GM12892 (cell line): ENCODE data around the gene HSBP1.

Source experiments
- DNase-seq: peaks from one replicate; pipeline ENCODE4 v3.0.0; 2011; ENCODE audit not compliant: insufficient read length
- FAIRE-seq: peaks from 2 replicates; lab custom pipeline; 2011; peaks lifted over from hg19 to GRCh38; lab: Jason Lieb, UNC
- POLR2A ChIP-seq: IDR thresholded peaks from 2 replicates; pipeline ENCODE4 v1.6.1; 2011; ENCODE audit warnings: low read depth, low read length, control low read depth
- POLR2AphosphoS5 ChIP-seq: IDR thresholded peaks from 2 replicates; pipeline ENCODE4 v1.6.1; 2011; ENCODE audit warnings: low read depth, low read length, control low read depth
- TAF1 ChIP-seq: IDR thresholded peaks from 2 replicates; pipeline ENCODE4 v1.6.1; 2011; ENCODE audit warnings: low read depth, mild to moderate bottlenecking, control low read depth, low read length, borderline replicate concordance

Gene HSBP1

DNA sequence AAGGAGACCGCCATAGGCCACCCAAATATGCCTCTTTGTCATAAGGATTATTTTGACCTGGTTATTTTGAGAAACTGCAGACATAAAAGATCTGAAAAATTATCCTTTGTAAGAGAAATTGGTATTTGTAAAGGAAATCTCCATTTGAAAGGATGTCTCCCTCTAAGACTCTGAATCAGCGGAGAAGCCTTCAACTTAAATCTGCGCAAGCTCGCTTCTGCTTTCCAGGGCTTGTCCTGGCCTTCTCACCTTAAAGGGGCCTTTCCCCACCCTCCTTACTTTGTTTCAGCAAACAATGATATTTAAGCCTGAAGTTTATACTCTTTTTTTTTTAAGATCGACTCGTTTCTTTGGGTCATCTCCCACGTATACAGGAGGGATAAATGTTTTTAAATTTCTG lies 34.5 kb downstream of the HSBP1 start:
- DNase-seq = no peak
- FAIRE-seq = no peak
- TF ChIP-seq POLR2A (no peak), TAF1 (no peak), POLR2AphosphoS5 (no peak)

DNA sequence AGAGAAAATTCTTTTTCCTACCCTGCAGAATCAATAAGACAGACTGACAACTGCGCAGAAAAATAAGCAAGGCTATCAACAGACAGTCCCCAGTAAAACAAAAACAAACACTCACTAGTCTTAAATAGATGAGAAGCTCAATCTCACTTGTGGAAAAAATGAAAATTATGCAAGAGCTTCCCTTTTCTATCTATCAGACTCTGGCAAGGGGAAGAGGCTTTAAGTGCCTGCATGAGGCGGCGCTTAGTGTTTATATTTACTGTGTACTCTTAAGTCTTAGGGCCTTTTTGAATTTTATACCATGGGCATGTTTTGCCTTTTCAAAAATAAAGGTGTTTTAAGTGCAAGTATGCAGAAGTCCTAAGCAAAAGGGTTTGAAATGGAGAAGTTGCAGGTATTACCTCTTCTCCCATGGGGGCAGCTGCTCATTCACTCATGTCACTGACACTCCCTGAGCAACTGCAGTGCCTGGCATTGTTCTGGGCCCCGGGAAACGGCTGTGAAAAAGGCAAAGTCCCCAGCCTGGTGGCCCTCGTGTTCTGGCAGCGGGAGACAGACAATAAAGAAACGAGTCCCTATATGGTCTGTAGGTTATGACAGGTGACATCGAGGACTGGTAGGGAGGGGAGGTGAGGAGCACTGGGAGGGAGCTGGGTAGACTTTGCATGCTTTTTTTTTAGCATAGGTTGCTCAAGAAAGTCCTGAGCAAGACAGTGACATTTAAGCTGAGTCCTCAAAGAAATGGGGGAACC lies 35.2 kb downstream of the HSBP1 start:
- no peak for TF ChIP-seq POLR2AphosphoS5
- no peak for TF ChIP-seq TAF1
- TF ChIP-seq POLR2A = no peak
- DNase-seq (no peak), FAIRE-seq (no peak)

DNA sequence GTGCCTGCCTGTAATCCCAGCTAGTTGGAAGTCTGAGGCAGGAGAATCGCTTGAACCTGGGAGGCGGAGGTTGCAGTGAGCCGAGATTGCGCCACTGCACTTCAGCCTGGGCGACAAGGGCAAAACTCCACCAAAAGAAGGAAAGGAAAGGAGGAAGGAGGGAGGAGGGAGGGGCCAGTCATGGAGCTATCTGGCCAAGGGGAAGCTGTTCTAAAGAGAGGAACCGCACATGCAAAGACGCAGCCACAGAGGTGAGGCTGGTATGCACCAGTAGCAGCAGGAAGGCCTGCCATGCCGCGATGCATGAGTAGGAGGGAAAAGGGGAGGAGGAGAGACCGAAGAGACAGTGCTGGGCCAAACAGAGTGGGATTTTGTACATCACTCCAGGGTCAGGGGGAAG lies 35.9 kb downstream of the HSBP1 start:
- no peak for DNase-seq
- FAIRE-seq = no peak
- TF ChIP-seq POLR2AphosphoS5 (no peak), POLR2A (no peak), TAF1 (no peak)

DNA sequence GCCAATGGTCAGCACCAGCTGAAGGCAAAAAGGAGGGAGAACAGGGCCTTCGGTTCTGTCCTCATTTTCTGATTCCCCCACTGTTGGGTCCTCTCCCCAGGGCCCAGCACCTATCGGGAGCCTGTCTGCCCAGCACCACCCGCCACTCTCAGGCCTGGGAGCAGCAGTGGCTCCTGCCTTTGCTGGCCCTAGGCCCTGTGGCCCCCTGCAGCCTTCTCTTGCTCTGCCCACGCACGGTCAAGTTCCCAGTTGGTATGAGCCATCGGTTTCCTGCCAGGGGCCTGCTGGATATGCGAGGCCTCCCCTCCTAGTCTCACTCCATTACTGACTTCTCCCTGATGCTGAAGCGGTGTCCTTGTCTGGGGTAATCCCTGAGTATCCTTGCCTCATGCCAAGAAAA lies 37.5 kb downstream of the HSBP1 start:
- no peak for TF ChIP-seq POLR2A
- no peak for TF ChIP-seq TAF1
- TF ChIP-seq POLR2AphosphoS5 = no peak
- no peak for FAIRE-seq

DNA sequence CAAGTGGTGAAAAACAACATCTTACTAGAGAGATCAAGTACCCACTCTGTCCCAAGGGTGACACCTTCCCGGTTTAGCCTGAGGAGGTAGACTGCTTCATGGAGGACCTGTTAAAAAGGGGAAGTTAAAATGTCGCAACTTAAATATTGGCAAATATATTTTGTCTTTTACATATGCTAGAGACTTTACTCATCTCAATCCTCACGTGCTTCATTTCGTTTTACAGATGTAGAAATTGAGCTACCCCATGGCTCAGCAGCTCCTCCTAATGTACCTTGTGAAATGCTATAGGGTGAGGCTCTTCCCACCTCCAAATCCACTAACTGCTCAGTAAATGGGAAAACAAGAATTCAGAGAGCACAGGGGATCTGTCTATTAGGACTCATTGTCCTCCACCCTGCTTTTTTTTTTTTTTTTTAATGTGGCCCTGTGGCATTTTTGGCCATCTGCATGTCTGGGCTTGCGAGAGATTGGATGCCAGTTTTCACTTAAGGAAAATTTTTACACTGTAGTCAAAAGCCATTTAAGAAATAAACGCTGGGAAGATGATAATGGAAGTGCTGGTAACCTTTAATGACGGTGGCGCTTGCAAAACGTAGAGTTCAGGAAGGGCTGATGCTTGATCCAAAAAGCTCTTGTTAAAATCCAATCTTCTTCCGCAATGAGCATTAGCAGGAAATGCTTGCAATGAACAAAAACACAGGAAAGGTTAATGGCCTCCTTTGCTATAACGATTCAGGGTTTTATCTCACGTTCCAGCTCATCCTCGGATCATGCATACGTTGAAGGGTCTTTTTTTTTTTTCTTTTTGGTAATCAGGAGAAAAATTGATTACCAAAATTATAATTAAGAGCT lies 39.8 kb downstream of the HSBP1 start:
- no peak for TF ChIP-seq POLR2AphosphoS5
- no peak for TF ChIP-seq TAF1
- TF ChIP-seq POLR2A = no peak
- DNase-seq (no peak), FAIRE-seq (no peak)

More for the DNA sequence above, 37.5 kb downstream of the HSBP1 start:
- no peak for DNase-seq

DNA sequence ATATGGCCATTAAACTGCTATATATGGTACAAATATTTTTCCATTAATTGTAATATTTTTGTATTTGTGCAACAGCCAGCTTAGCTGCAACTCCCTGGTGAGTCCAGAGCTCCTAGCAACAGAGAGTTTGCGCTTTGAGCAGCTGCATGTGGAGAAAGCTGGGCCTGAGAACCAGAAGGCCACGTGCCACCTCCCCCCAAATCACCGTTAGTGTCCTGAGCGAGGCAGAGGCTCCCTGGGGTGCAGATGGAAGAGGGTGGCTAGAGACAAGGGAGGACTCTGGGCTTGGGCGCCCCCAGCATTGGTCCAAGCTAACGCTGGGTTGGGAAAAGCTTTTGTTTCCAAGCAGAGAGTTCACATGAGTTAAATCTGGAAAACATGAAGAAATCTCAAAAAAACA lies 41.6 kb downstream of the HSBP1 start:
- TF ChIP-seq POLR2A (no peak), POLR2AphosphoS5 (no peak), TAF1 (no peak)
- DNase-seq (no peak), FAIRE-seq (no peak)

DNA sequence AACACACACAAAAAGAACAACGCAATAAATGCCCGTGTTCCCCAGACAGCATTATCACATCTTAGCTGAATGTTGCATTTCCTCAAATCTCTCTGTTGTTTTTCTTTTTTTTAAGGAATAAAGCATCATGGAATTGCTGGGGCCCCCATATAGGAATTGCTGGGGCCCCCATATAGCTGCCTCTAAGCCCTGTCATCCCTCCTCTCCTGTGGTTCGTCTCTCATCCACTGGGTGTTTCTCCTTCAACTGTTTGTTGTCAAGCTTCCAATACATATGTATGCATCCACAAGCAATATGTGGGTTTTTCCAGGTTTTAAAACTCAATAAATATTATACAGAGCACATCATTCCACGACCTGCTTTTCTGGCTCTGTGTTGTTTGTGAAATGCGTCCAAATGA lies 43.2 kb downstream of the HSBP1 start:
- TF ChIP-seq POLR2AphosphoS5 = no peak
- no peak for FAIRE-seq
- DNase-seq = no peak

DNA sequence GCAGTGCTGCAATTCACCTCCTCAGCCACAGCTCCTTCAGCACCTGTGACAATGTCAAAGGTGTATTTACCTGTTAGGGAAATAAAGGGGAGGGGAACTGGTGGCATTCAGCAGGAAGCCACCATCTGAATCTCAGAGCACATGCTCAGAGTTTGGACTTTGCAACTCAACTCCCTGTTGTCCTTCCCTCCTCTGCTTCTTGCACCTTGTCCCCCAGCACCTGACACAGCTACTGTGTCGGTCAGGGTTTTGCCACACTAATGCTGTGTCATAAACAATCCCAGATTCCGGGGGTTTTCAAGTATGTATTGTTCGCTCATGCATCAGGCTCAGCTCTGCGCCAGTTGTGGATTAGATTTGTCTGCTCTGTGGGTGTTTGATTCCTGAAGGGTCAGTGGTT lies 43.7 kb downstream of the HSBP1 start:
- FAIRE-seq (no peak), DNase-seq (no peak)
- TF ChIP-seq POLR2AphosphoS5 (no peak), POLR2A (no peak), TAF1 (no peak)

DNA sequence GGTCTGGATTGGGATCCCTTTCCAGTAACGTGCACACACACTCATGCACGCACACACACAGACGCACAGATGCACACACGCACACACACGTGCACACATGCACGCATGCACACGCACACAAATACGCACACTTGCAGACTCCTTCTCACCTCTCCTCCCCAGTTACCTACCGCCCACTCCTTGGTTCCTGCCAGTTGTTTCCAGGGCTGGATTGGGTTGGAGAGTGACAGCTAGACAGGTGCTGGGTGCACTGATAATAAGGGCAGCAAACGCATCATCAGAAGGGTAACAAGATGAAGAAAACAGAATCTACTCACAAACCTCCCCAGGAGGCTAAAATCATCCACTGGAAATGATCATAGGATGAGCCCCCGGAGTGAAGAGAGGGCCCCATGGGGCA lies 45.0 kb downstream of the HSBP1 start:
- TF ChIP-seq POLR2A = no peak
- no peak for TF ChIP-seq POLR2AphosphoS5
- TF ChIP-seq TAF1 = no peak
- DNase-seq = no peak
- no peak for FAIRE-seq

DNA sequence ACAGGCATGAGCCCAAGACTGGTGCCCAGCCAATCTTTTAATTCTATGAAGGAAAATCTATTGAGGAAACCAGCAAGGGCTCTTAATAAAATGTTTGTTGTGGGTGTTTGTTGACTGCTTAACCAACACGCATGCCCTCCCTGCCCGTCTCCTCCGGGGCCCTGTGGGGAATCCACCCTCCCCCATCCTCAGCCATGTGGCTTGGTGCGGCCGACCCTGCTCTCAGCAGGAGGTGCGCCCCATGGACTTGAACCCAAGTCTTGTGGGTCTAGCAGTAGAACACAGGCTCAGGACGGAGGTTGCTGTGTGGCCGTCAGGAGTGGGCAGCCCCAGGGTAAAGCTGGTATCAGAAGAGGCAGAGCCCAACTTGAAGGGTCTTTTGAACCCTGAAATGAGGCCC lies 46.1 kb downstream of the HSBP1 start:
- TF ChIP-seq POLR2A = no peak
- TF ChIP-seq POLR2AphosphoS5 = no peak
- TF ChIP-seq TAF1 = no peak
- FAIRE-seq (no peak), DNase-seq (no peak)

DNA sequence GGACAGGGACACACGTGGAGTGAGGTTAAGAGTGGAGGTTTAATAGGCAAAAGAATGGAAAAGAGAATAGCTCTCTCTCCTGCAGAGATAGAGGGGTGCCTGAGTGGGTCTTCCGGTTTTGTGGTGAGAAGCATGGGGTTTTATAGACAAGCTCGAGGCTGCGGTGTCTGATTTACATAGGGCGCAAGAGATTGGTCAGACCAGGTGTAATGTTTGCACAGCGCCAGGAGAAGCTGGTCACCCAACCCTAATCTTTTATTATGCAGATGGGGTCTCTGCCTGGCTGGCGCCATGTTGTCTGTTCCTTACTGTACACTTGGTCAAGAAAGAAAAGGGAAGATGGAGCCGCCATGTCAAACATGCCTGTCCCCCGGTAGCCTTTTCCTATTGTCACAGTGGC lies 46.6 kb downstream of the HSBP1 start:
- DNase-seq (no peak), FAIRE-seq (no peak)
- TF ChIP-seq POLR2A (no peak), TAF1 (no peak), POLR2AphosphoS5 (no peak)

DNA sequence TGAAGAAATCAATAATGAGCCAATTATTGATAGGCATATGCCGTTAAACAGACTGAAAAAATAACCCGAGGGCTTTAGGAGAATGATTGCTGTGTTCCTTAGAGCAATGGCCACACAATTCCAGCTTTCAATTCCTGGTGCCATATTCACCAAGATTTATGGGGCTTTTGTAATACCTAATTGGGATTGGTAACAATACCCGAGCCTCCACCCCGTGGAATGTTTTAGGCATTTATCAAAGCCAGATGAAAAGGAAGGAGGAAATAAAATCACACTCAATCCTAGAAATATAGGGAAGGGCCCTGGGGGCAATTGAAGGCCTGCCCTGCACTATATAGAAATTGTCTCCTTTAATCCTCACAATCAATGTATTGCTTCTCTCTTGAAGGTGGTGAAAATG lies 49.0 kb downstream of the HSBP1 start:
- no peak for DNase-seq
- TF ChIP-seq POLR2AphosphoS5 = no peak
- no peak for TF ChIP-seq TAF1
- no peak for TF ChIP-seq POLR2A
- no peak for FAIRE-seq
